ENCODE results near the gene ARAP1. TPM values are rescaled to one million over a fixed set of nuclear protein-coding genes. Genes with fewer than 3 reads are reported as not detected.

ARAP1 gene
- total RNA-seq, 1 donor from 2014 or later, result 55.2 TPM

- intact Hi-C loops (cut with DNase I), result no loop called here
- ATAC-seq (peak; percentile 21), DNase-seq (ENCODE audit: missing footprints) (no peak)
These were observed 29.3 kb upstream of the ARAP1 start for GRCh38 chr11:72781313-72782080.

GRCh38 chr11:72781063-72781312 is 28.8 kb upstream of the ARAP1 start:
- intact Hi-C loops (cut with DNase I), result no loop called here
- DNase-seq (ENCODE audit: missing footprints) (no peak), ATAC-seq (no peak)

- no peak for DNase-seq (ENCODE audit: missing footprints)
- no peak for ATAC-seq
- intact Hi-C loops (cut with DNase I), result no loop called here
These were observed 28.3 kb upstream of the ARAP1 start for GRCh38 chr11:72780296-72781062.

GRCh38 chr11:72779495-72780128 is 27.4 kb upstream of the ARAP1 start:
- intact Hi-C loops (cut with DNase I), result loop anchor here (5.0 kb wide), 1 partner anchor 42 kb away; no protein-coding TSS in a partner anchor
- no peak for ATAC-seq
- no peak for DNase-seq (ENCODE audit: missing footprints)

GRCh38 chr11:72778535-72779494 is 26.6 kb upstream of the ARAP1 start:
- intact Hi-C loops (cut with DNase I), result loop anchor here (5.0 kb wide), 1 partner anchor 42 kb away; no protein-coding TSS in a partner anchor
- no peak for DNase-seq (ENCODE audit: missing footprints)
- ATAC-seq, result no peak

GRCh38 chr11:72777755-72778278 is 25.6 kb upstream of the ARAP1 start:
- DNase-seq (ENCODE audit: missing footprints) (no peak), ATAC-seq (no peak)
- intact Hi-C loops (cut with DNase I), result loop anchor here (5.0 kb wide), 1 partner anchor 41 kb away; no protein-coding TSS in a partner anchor

- intact Hi-C loops (cut with DNase I), result loop anchor here (5.0 kb wide), 1 partner anchor 40 kb away; no protein-coding TSS in a partner anchor
- ATAC-seq (peak; percentile 71), DNase-seq (ENCODE audit: missing footprints) (peak; percentile 79)
These were observed 24.9 kb upstream of the ARAP1 start for GRCh38 chr11:72776844-72777754.

- no peak for ATAC-seq
- intact Hi-C loops (cut with DNase I), result loop anchor here (5.0 kb wide), 1 partner anchor 39 kb away; no protein-coding TSS in a partner anchor
- DNase-seq (ENCODE audit: missing footprints), result no peak
These were observed 24.1 kb upstream of the ARAP1 start for GRCh38 chr11:72776117-72776843.

- intact Hi-C loops (cut with DNase I), result loop anchor here (5.0 kb wide), 1 partner anchor 38 kb away; no protein-coding TSS in a partner anchor
These were observed 23.3 kb upstream of the ARAP1 start for GRCh38 chr11:72775288-72776110.

GRCh38 chr11:72774499-72774898 is 22.3 kb upstream of the ARAP1 start:
- intact Hi-C loops (cut with DNase I), result no loop called here
- no peak for ATAC-seq
- DNase-seq (ENCODE audit: missing footprints), result no peak

More at GRCh38 chr11:72775288-72776110, 23.3 kb upstream of the ARAP1 start:
- no peak for ATAC-seq
- DNase-seq (ENCODE audit: missing footprints), result no peak

- DNase-seq (ENCODE audit: missing footprints), result no peak
- ATAC-seq, result no peak
- intact Hi-C loops (cut with DNase I), result no loop called here
These were observed 21.5 kb upstream of the ARAP1 start for GRCh38 chr11:72773696-72774095.

GRCh38 chr11:72773291-72773690 is 21.1 kb upstream of the ARAP1 start:
- DNase-seq (ENCODE audit: missing footprints) (no peak), ATAC-seq (peak; percentile 78)
- intact Hi-C loops (cut with DNase I), result no loop called here

GRCh38 chr11:72772059-72772458 is 19.9 kb upstream of the ARAP1 start:
- no peak for DNase-seq (ENCODE audit: missing footprints)
- intact Hi-C loops (cut with DNase I), result no loop called here

GRCh38 chr11:72771507-72771906 is 19.3 kb upstream of the ARAP1 start:
- DNase-seq (ENCODE audit: missing footprints) (peak; percentile 32), ATAC-seq (no peak)
- intact Hi-C loops (cut with DNase I), result no loop called here

More at GRCh38 chr11:72772059-72772458, 19.9 kb upstream of the ARAP1 start:
- ATAC-seq, result no peak

- no peak for ATAC-seq
- intact Hi-C loops (cut with DNase I), result no loop called here
- peak; percentile 4 for DNase-seq (ENCODE audit: missing footprints)
These were observed 18.6 kb upstream of the ARAP1 start for GRCh38 chr11:72770799-72771198.

- intact Hi-C loops (cut with DNase I), result no loop called here
- no peak for DNase-seq (ENCODE audit: missing footprints)
These were observed 17.5 kb upstream of the ARAP1 start for GRCh38 chr11:72769680-72770079.

More at GRCh38 chr11:72769680-72770079, 17.5 kb upstream of the ARAP1 start:
- no peak for ATAC-seq

Data from Right ventricle myocardium inferior (tissue), 1 donor.